IPS-20b (cell line): ENCODE results near the gene TUT4.

Experiments
- H3K27ac ChIP-seq: one replicate; pipeline ENCODE4 v1.5.1; 2013; ENCODE audit warnings: low read length
- H3K27me3 ChIP-seq: 2 replicates; pipeline ENCODE4 v1.6.1; 2013; ENCODE audit warnings: mild to moderate bottlenecking, low read length, inconsistent platforms; ENCODE audit not compliant: insufficient read depth
- H3K36me3 ChIP-seq: 2 replicates; pipeline ENCODE4 v1.6.1; 2013; ENCODE audit warnings: low read depth, mild to moderate bottlenecking, inconsistent platforms, low read length, moderate library complexity; ENCODE audit not compliant: insufficient read depth
- H3K4me1 ChIP-seq: 2 replicates; pipeline ENCODE4 v1.6.1; 2013; ENCODE audit warnings: mild to moderate bottlenecking, control low read depth, inconsistent platforms, low read length, moderate library complexity; ENCODE audit not compliant: insufficient read depth
- H3K4me3 ChIP-seq: 2 replicates; pipeline ENCODE4 v1.5.1; 2013; ENCODE audit warnings: mild to moderate bottlenecking, low read length, inconsistent platforms
- H3K9ac ChIP-seq: 2 replicates; pipeline ENCODE4 v1.6.1; 2013; ENCODE audit warnings: low read depth, mild to moderate bottlenecking, inconsistent platforms, low read length, moderate library complexity
- H3K9me3 ChIP-seq: 2 replicates; pipeline ENCODE4 v1.6.1; 2013; ENCODE audit warnings: mild to moderate bottlenecking, low read depth, low read length, inconsistent platforms; ENCODE audit not compliant: insufficient read depth

TUT4 gene

DNA sequence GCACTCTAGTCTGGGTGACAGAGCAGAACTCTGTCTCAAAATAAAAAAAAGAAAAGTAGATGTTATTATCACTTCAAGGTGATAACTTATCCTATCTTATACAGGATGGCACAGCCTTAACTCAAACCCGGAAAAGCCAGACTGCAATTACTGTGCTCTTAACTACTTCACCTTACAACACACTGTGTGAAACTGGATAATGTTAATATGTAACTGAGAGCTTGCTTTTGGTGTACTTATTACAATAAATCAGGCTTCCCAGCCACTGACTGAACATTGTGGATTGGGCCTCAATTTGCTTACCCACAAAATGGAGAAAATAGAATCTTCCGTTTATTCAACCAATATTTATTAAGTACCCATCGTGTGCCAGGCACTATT lies 150.0 kb downstream of the TUT4 start:
- H3K27me3 ChIP-seq, result no peaks in the 10 kb centered on the region
- H3K9me3 ChIP-seq, result no peaks in the 10 kb centered on the region
- H3K4me1 ChIP-seq, result no peaks in the 10 kb centered on the region; the same call in 1 of the 2 replicates
- peaks cover 52% of the 10 kb centered on the region for H3K36me3 ChIP-seq
- peak overlapping the region; percentile 96; the same call in 1 of the 2 replicates for H3K9ac ChIP-seq
- peak overlapping the region; percentile 93 for H3K4me3 ChIP-seq
- no peak overlapping the region for H3K27ac ChIP-seq

DNA sequence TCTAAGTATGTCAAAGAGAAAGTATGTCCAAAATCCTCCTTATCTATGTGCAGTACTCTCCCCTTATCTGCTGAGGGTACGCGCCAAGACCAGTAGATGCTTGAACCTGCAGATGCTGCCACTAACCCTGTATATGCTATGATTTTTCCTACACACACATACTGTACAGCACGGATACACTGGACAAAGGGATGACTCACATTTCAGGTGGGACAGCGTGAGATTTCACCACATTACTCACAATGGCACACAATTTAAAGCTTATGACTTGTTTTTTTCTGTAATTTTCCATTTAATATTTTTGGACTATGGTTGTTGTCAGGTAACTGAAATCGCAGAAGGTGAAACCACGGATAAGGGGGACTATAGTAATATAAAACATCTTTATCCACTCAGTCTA lies 152.8 kb downstream of the TUT4 start:
- peaks cover 66% of the 10 kb centered on the region for H3K36me3 ChIP-seq
- no peak overlapping the region for H3K27ac ChIP-seq
- H3K9me3 ChIP-seq, result no peaks in the 10 kb centered on the region
- no peak overlapping the region for H3K9ac ChIP-seq
- H3K4me1 ChIP-seq, result no peaks in the 10 kb centered on the region; the same call in 1 of the 2 replicates
- H3K27me3 ChIP-seq, result no peaks in the 10 kb centered on the region
- H3K4me3 ChIP-seq, result no peak overlapping the region

DNA sequence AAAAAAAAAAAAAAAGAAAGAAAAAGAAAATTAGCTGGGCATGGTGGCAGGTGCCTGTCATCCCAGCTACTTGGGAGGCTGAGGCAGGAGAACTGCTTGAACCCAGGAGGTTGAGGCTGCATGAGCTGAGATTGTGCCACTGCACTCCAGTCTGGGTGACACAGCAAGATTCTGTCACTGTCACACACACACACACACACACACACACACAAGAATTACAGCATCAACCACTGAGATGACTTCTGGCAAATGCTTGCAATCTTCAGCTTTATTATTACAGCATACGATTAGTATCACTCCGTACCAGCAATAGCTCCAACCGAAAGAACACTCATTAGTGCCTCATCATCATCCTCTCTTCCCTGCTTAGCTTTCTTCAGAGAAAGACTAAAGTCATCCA lies 153.3 kb downstream of the TUT4 start:
- H3K4me3 ChIP-seq, result no peak overlapping the region
- H3K36me3 ChIP-seq, result peaks cover 71% of the 10 kb centered on the region
- no peaks in the 10 kb centered on the region for H3K27me3 ChIP-seq
- H3K9ac ChIP-seq, result no peak overlapping the region
- no peaks in the 10 kb centered on the region; the same call in 1 of the 2 replicates for H3K4me1 ChIP-seq
- H3K27ac ChIP-seq, result no peak overlapping the region
- H3K9me3 ChIP-seq, result no peaks in the 10 kb centered on the region

DNA sequence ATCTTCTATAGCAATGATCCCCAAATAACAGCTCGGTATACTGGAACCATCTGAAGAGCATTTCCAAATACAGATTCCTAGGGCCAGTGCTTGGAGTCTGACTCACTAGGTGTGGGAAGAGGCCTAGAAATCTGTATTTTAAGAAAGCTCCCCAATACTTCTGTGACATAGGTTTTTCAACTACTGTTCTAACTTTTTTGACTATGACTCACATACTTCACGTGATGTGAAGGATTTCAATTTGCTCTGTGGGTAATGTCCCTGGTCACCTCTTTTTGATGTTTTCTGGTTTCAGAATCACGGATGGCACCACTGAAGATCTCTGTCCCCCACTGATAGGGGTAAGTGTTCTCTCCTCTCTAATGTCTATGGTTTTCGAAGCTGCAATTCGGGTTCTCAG lies 159.7 kb downstream of the TUT4 start:
- Histone ChIP-seq H3K36me3 (peaks cover 92% of the 10 kb centered on the region), H3K4me3 (no peak overlapping the region), H3K27me3 (no peaks in the 10 kb centered on the region), H3K9me3 (no peaks in the 10 kb centered on the region), H3K27ac (no peak overlapping the region), H3K9ac (no peak overlapping the region), H3K4me1 (no peaks in the 10 kb centered on the region)

DNA sequence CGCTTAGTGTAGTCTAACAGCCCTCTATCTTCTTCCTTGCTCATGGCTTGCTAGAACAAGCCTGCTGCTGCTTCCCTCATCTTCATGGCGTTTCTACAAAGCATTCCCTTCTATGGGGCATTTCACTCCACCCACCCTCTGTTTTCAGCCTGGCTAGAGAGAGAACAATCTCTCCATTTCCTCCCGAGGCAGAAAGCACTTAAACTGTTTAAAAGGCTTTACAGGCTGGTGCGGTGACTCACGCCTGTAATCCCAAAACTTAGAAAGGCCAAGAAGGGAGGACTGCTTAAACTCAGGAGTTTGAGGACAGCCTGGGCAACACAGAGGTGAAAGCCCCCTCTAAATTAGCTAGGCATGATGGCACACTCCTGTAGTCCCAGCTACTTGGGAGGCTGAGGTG lies 166.4 kb downstream of the TUT4 start:
- Histone ChIP-seq H3K4me1 (no peaks in the 10 kb centered on the region), H3K36me3 (peaks cover 95% of the 10 kb centered on the region), H3K27ac (no peak overlapping the region), H3K9me3 (no peaks in the 10 kb centered on the region), H3K27me3 (no peaks in the 10 kb centered on the region), H3K9ac (no peak overlapping the region), H3K4me3 (no peak overlapping the region)

DNA sequence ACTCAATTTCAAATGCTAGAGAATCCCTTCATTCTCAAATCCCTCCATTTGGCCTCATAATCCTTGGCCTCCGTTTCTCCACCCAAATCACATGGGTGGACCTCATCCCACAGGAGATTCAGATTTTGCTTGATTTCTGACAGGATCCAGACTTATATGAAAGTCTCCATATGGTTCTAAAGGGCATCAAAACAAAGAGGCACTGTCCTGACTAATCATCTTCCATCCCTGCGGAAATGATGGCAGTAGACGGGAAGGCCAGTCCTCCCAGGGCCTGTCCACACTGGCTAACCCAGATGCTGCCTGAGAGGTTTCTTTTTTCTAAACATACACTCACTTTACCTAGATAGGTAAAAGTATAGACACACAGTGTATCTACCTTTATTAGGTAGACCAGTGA lies 167.5 kb downstream of the TUT4 start:
- no peak overlapping the region for H3K27ac ChIP-seq
- no peak overlapping the region for H3K9ac ChIP-seq
- no peaks in the 10 kb centered on the region for H3K4me1 ChIP-seq
- no peak overlapping the region for H3K4me3 ChIP-seq
- H3K36me3 ChIP-seq, result peaks cover 100% of the 10 kb centered on the region
- no peaks in the 10 kb centered on the region for H3K9me3 ChIP-seq
- no peaks in the 10 kb centered on the region for H3K27me3 ChIP-seq
